GM21360 (cell line): ENCODE results near the gene OR7G2.
A peak's percentile ranks its signal among the peaks of the same experiment; 100 is the strongest.

Source experiments
- ATAC-seq: cut with Tn5 transposase; IDR thresholded peaks from one replicate; pipeline ENCODE4 v1.9.1; 2021; ENCODE audit warnings: mild to moderate bottlenecking, moderate library complexity; ENCODE audit not compliant: unreplicated experiment

The OR7G2 gene

GRCh38 chr19:9107375-9107774 is at the start of gene OR7G2:
Gene OR7G2, minus strand, starts transcription at chr19:9107475. Its CDS starts 4,232 bp downstream, at chr19:9103243.
- no peak for ATAC-seq

- ATAC-seq: no peak
Measured at GRCh38 chr19:9156304-9156703, 49.0 kb upstream of the OR7G2 start.

GRCh38 chr19:9155591-9155990 is 48.3 kb upstream of the OR7G2 start:
- ATAC-seq: no peak

GRCh38 chr19:9151367-9151766 is 44.1 kb upstream of the OR7G2 start:
- ATAC-seq: no peak

- ATAC-seq: no peak
Measured at GRCh38 chr19:9150650-9151049, 43.4 kb upstream of the OR7G2 start.

GRCh38 chr19:9149997-9150396 is 42.7 kb upstream of the OR7G2 start:
- no peak for ATAC-seq

- no peak for ATAC-seq
Measured at GRCh38 chr19:9148697-9149096, 41.4 kb upstream of the OR7G2 start.

GRCh38 chr19:9146882-9147281 is 39.6 kb upstream of the OR7G2 start:
- no peak for ATAC-seq

GRCh38 chr19:9144920-9145319 is 37.6 kb upstream of the OR7G2 start:
- no peak for ATAC-seq

GRCh38 chr19:9140159-9140874 is 33.0 kb upstream of the OR7G2 start, which contains the start of gene ZNF317:
Gene ZNF317, plus strand, starts transcription at chr19:9140397. Its CDS starts 15,620 bp downstream, at chr19:9156017.
- ATAC-seq: peak; percentile 95

GRCh38 chr19:9139609-9140158 is 32.4 kb upstream of the OR7G2 start:
- no peak for ATAC-seq

GRCh38 chr19:9132422-9132821 is 25.1 kb upstream of the OR7G2 start:
- no peak for ATAC-seq

GRCh38 chr19:9130965-9131364 is 23.7 kb upstream of the OR7G2 start:
- no peak for ATAC-seq

GRCh38 chr19:9128171-9128570 is 20.9 kb upstream of the OR7G2 start:
- no peak for ATAC-seq

- no peak for ATAC-seq
Measured at GRCh38 chr19:9126900-9127405, 19.7 kb upstream of the OR7G2 start, which contains the start of gene OR7G3. Gene OR7G3, minus strand, starts transcription at chr19:9126950. Its CDS starts 0 bp downstream, at chr19:9126950.

- ATAC-seq: no peak
Measured at GRCh38 chr19:9116547-9116946, 9.3 kb upstream of the OR7G2 start.

GRCh38 chr19:9115307-9115813 is 8.1 kb upstream of the OR7G2 start, which contains the start of gene OR7G1:
Gene OR7G1, minus strand, starts transcription at chr19:9115763. Its CDS starts 0 bp downstream, at chr19:9115763.
- no peak for ATAC-seq

GRCh38 chr19:9109959-9110358 is 2.7 kb upstream of the OR7G2 start:
- no peak for ATAC-seq

- ATAC-seq: no peak
Measured at GRCh38 chr19:9086761-9087160, 20.5 kb downstream of the OR7G2 start, which contains the start of gene OR1M1. Gene OR1M1, plus strand, starts transcription at chr19:9087061. Its CDS starts 6,184 bp downstream, at chr19:9093245.

GRCh38 chr19:9078651-9079050 is 28.6 kb downstream of the OR7G2 start:
- no peak for ATAC-seq

GRCh38 chr19:9076901-9077300 is 30.4 kb downstream of the OR7G2 start:
- no peak for ATAC-seq
